H1 (cell line): ENCODE measurements around the gene GPX4. TPM values are rescaled to one million over a fixed set of nuclear protein-coding genes. Genes with fewer than 3 reads are reported as not detected.

Experiments
- CTCF ChIA-PET: fragments of 300-600 bp; sonication (Branson Sonifier 250); formaldehyde crosslinking; loops from one replicate; lab custom pipeline; 2021; ENCODE audit not compliant: partially characterized antibody; lab: Charles Lee
- POLR2A ChIA-PET: fragments of 300-600 bp; sonication (Branson Sonifier 250); formaldehyde crosslinking; loops from one replicate; lab custom pipeline; 2021; ENCODE audit warnings: inconsistent platforms; ENCODE audit not compliant: partially characterized antibody; lab: Charles Lee
- DNase-seq, 2 experiments: peaks; one replicate each; pipeline versions ENCODE4 v3.0.0 to v3.0.0-alpha.2; 2010 to 2022; ENCODE audit warnings: low spot score in 2 of 2, low read depth in 1 of 2, mixed read lengths in 1 of 2
- FAIRE-seq: peaks from 2 replicates; lab custom pipeline; 2011; peaks lifted over from hg19 to GRCh38; lab: Jason Lieb, UNC
- H2AFZ ChIP-seq: 2 replicates; pipeline ENCODE4 v1.8.1; 2012; ENCODE audit warnings: low read length, inconsistent platforms
- H2AK5ac ChIP-seq: 2 replicates; pipeline ENCODE4 v1.6.1; 2013; ENCODE audit warnings: low read depth, low read length
- H2BK120ac ChIP-seq: replicated peaks from 2 replicates; pipeline ENCODE3; 2013; ENCODE audit warnings: low read depth, low read length, inconsistent platforms
- H2BK12ac ChIP-seq: 2 replicates; pipeline ENCODE4 v1.6.1; 2013; ENCODE audit warnings: low read depth, low read length
- H2BK15ac ChIP-seq: 2 replicates; pipeline ENCODE4 v1.6.1; 2013; ENCODE audit warnings: low read length
- H2BK20ac ChIP-seq: 2 replicates; pipeline ENCODE4 v1.6.1; 2013; ENCODE audit warnings: low read length
- H2BK5ac ChIP-seq: 2 replicates; pipeline ENCODE4 v1.6.1; 2013; ENCODE audit warnings: low read depth, low read length
- H3K14ac ChIP-seq: 2 replicates; pipeline ENCODE4 v1.6.1; 2013; ENCODE audit warnings: inconsistent platforms; ENCODE audit not compliant: insufficient read length
- H3K18ac ChIP-seq: 2 replicates; pipeline ENCODE4 v1.6.1; 2013; ENCODE audit warnings: low read length; ENCODE audit errors: extremely low read depth
- H3K23ac ChIP-seq: 2 replicates; pipeline ENCODE4 v1.6.1; 2013; ENCODE audit warnings: inconsistent platforms; ENCODE audit not compliant: insufficient read length
- H3K23me2 ChIP-seq: 2 replicates; pipeline ENCODE4 v1.6.1; 2013; ENCODE audit warnings: low read depth, low read length
- H3K27ac ChIP-seq: 2 replicates; pipeline ENCODE4 v1.6.1; 2011; ENCODE audit warnings: low read depth, low read length, inconsistent platforms
- H3K27me3 ChIP-seq, 4 experiments: replicated peaks in 1 of 4; 1 replicate in 1 of 4; 2 replicates in 3 of 4; pipeline versions ENCODE4 v1.6.1 to v1.8.1; 2011 to 2013; ENCODE audit warnings: low read length in 3 of 4, mild to moderate bottlenecking in 3 of 4, inconsistent platforms in 2 of 4, mixed read lengths in 2 of 4, moderate library complexity in 1 of 4; ENCODE audit not compliant: control insufficient read depth in 3 of 4, insufficient read depth in 3 of 4; ENCODE audit errors: extremely low read depth in 1 of 4
- H3K36me3 ChIP-seq, 4 experiments: 2 replicates each; pipeline versions ENCODE4 v1.6.1 to v1.8.1; 2011 to 2013; ENCODE audit warnings: mild to moderate bottlenecking in 4 of 4, low read length in 3 of 4, moderate library complexity in 2 of 4, control low read depth in 1 of 4, inconsistent platforms in 1 of 4; ENCODE audit not compliant: insufficient read depth in 4 of 4, control insufficient read depth in 2 of 4
- H3K4ac ChIP-seq: replicated peaks from 2 replicates; pipeline ENCODE3; 2013; ENCODE audit warnings: low read length, low read depth, mixed read lengths, inconsistent platforms; ENCODE audit not compliant: insufficient read length
- H3K4me1 ChIP-seq, 4 experiments: replicated peaks in 1 of 4; 1 replicate in 1 of 4; 2 replicates in 3 of 4; pipeline versions ENCODE4 v1.6.1 to v1.8.1; 2011 to 2013; ENCODE audit warnings: low read length in 3 of 4, inconsistent platforms in 2 of 4, mixed read lengths in 1 of 4; ENCODE audit not compliant: insufficient read depth in 4 of 4, control insufficient read depth in 3 of 4
- H3K4me2 ChIP-seq, 2 experiments: 2 replicates each; pipeline versions ENCODE4 v1.6.1 to v1.8.1; 2011 to 2013; ENCODE audit warnings: low read depth in 2 of 2, low read length in 2 of 2, control low read depth in 1 of 2, inconsistent platforms in 1 of 2, mild to moderate bottlenecking in 1 of 2; ENCODE audit not compliant: insufficient read depth in 1 of 2
- H3K4me3 ChIP-seq, 4 experiments: fragments of 200-600, 300-600 bp in 1 of 4; sonication (generic), shearing (Covaris generic), sonication (Bioruptor Twin) in 1 of 4; 2 replicates each; pipeline versions ENCODE4 v1.5.1 to v1.8.1; 2011 to 2016; ENCODE audit warnings: low read length in 4 of 4, low read depth in 3 of 4, control low read depth in 2 of 4, inconsistent platforms in 2 of 4, mild to moderate bottlenecking in 2 of 4, mixed read lengths in 1 of 4, moderate library complexity in 1 of 4; ENCODE audit not compliant: insufficient read depth in 2 of 4; ENCODE audit errors: extremely low read depth in 1 of 4
- H3K56ac ChIP-seq: replicated peaks from 2 replicates; pipeline ENCODE3; 2013; ENCODE audit warnings: low read depth, mild to moderate bottlenecking, mixed read lengths, low read length, inconsistent platforms; ENCODE audit not compliant: insufficient read length
- H3K79me1 ChIP-seq: 2 replicates; pipeline ENCODE4 v1.6.1; 2013; ENCODE audit warnings: low read depth, low read length, control low read depth
- H3K79me2 ChIP-seq, 2 experiments: 2 replicates each; pipeline versions ENCODE4 v1.6.1 to v1.8.1; 2012 to 2013; ENCODE audit warnings: low read length in 2 of 2, mild to moderate bottlenecking in 2 of 2, inconsistent platforms in 1 of 2; ENCODE audit not compliant: insufficient read depth in 2 of 2, control insufficient read depth in 1 of 2
- H3K9ac ChIP-seq, 4 experiments: replicated peaks in 1 of 4; 1 replicate in 1 of 4; 2 replicates in 3 of 4; pipeline versions ENCODE4 v1.6.1 to v1.8.1; 2011 to 2013; ENCODE audit warnings: low read depth in 3 of 4, low read length in 3 of 4, control low read depth in 2 of 4, mild to moderate bottlenecking in 2 of 4, moderate library complexity in 2 of 4, inconsistent platforms in 1 of 4; ENCODE audit errors: extremely low read depth in 1 of 4
- H3K9me3 ChIP-seq, 2 experiments: 2 replicates each; pipeline versions ENCODE4 v1.6.1 to v1.8.1; 2012 to 2013; ENCODE audit warnings: mild to moderate bottlenecking in 2 of 2, moderate library complexity in 2 of 2, control low read depth in 1 of 2, inconsistent platforms in 1 of 2, low read depth in 1 of 2, low read length in 1 of 2, mixed read lengths in 1 of 2; ENCODE audit not compliant: insufficient read depth in 2 of 2
- H4K20me1 ChIP-seq, 2 experiments: replicated peaks in 1 of 2; 2 replicates each; pipeline versions ENCODE3 to v1.8.1; 2011 to 2013; ENCODE audit warnings: inconsistent platforms in 2 of 2, low read length in 2 of 2, mild to moderate bottlenecking in 1 of 2; ENCODE audit not compliant: insufficient read depth in 2 of 2, control insufficient read depth in 1 of 2
- H4K5ac ChIP-seq: 2 replicates; pipeline ENCODE4 v1.6.1; 2013; ENCODE audit warnings: low read length, low read depth, mixed read lengths, inconsistent platforms; ENCODE audit not compliant: insufficient read length
- H4K8ac ChIP-seq: 2 replicates; pipeline ENCODE4 v1.8.0; 2013; ENCODE audit warnings: mild to moderate bottlenecking, moderate library complexity, low read length, inconsistent platforms; ENCODE audit not compliant: insufficient read depth; ENCODE audit errors: extremely low read depth
- H4K91ac ChIP-seq: replicated peaks from 2 replicates; pipeline ENCODE3; 2013; ENCODE audit warnings: low read length, mixed read lengths, inconsistent platforms; ENCODE audit not compliant: insufficient read length
- CBX5 ChIP-seq: fragments of 300-800, 300-1000 bp; sonication (generic); IDR thresholded peaks from 2 replicates; pipeline ENCODE4 v1.7.1; 2016; ENCODE audit warnings: antibody characterized with exemption, low read length, low read depth
- TBP ChIP-seq: IDR thresholded peaks from 2 replicates; pipeline ENCODE4 v1.6.1; 2011; ENCODE audit warnings: low read depth, low read length, improper control_type of control experiment
- WGBS, 2 experiments: shearing (Covaris generic) in 1 of 2; methylation state at CpG; one replicate each; pipeline versions ENCODE4 v1.1.6 to v1.1.7; 2013 to 2015; ENCODE audit warnings: low lambda C conversion rate in 2 of 2, mixed read lengths in 2 of 2, inconsistent platforms in 1 of 2, low coverage in 1 of 2, missing lambda C conversion rate in 1 of 2; ENCODE audit not compliant: insufficient replicate concordance in 2 of 2, insufficient coverage in 1 of 2, insufficient read length in 1 of 2; ENCODE audit errors: extremely low coverage in 1 of 2, missing lambda C conversion rate in 1 of 2; 5-methylcytosine and 5-hydroxymethylcytosine counted together
- polyA plus RNA-seq, 7 experiments: library from polyadenylated mRNA; depleted of rRNA in 3 of 7; stranded (reverse) in 5 of 7; unstranded in 2 of 7; fragments of >200 nt in 5 of 7; fragments of 200-250 nt in 2 of 7; gene quantifications; 1 replicate in 5 of 7; 2 replicates in 1 of 7; 4 replicates in 1 of 7; pipeline versions ENCODE4 v1.2.1 to v1.2.3, GENCODE V29; 2011 to 2013; ENCODE audit warnings: missing spikeins in 2 of 7, mixed read lengths in 2 of 7
- total RNA-seq: library from RNA; stranded (reverse); fragmentation: NEBNext Ultra II Directional; extraction: Animal tissue kit (Norgen Biotek cat#: 25700); gene quantifications from 2 replicates; pipeline ENCODE4 v1.2.1, GENCODE V29; 2021

GPX4 gene
- total and polyA plus RNA-seq, 2 of the 8 experiments (the other 6 are each of a cell fraction or from before 2014, with no cell fraction given) = 342 to 693 TPM

- Histone ChIP-seq H3K9ac (no peak overlapping the region), H2BK12ac (no peak overlapping the region), H3K4me2 (no peak overlapping the region), H2BK120ac (no peak overlapping the region), H2BK15ac (no peak overlapping the region), H2BK5ac (no peak overlapping the region), H3K23me2 (peaks cover 3% of the 10 kb centered on the region; the same call in 1 of the 2 replicates), H3K36me3 (peaks cover 0 to 49% (median 14%) of the 10 kb centered on the region in 4 experiments; a peak in 6 of 8 replicates), H3K27me3 (no peaks in the 10 kb centered on the region; a peak in 1 of 7 replicates), H4K20me1 (peaks cover 0 to 2% of the 10 kb centered on the region in 2 experiments), H3K9me3 (peaks cover 38 to 57% of the 10 kb centered on the region in 2 experiments), H3K18ac (no peak overlapping the region), H4K5ac (no peak overlapping the region), H2AK5ac (no peak overlapping the region), H2BK20ac (no peak overlapping the region), H3K14ac (no peak overlapping the region), H3K4me1 (peaks cover 0 to 2% (median 0%) of the 10 kb centered on the region in 4 experiments; a peak in 1 of 7 replicates), H4K8ac (no peak overlapping the region), H2AFZ (no peak overlapping the region), H3K23ac (no peak overlapping the region), H3K79me2 (no peaks in the 10 kb centered on the region), H3K4ac (no peak overlapping the region), H3K27ac (no peak overlapping the region), H4K91ac (no peak overlapping the region), H3K79me1 (no peaks in the 10 kb centered on the region), H3K56ac (no peak overlapping the region), H3K4me3 (no peak overlapping the region)
- no peak for TF ChIP-seq TBP
- 0 out of 2 replicates have a peak, but pooled peaks have one; percentile 89 for TF ChIP-seq CBX5
- DNase-seq (no peak), FAIRE-seq (no peak)
- POLR2A ChIA-PET = interaction anchor here (1.0 to 3.0 kb wide), 6 partner anchors 9 to 29 kb away, joined by 3 to 12 read pairs (median 6); partner anchors contain the start of genes ABCA7 and ARHGAP45
- WGBS, 2 experiments = 81% methylated on average over 3 of the region's 3 CpGs; no CpG with 5 or more reads in 1 of the 2 experiments
- CTCF ChIA-PET = interaction anchor here (0.6 to 2.4 kb wide), 5 partner anchors 8 to 287 kb away, joined by 3 to 10 read pairs (median 5); partner anchors contain the start of gene ARHGAP45
Observed at GRCh38 chr19:1057176-1057855, 46.5 kb upstream of the GPX4 start.
